HepG2 (cell line): ENCODE results near the gene ZFTA. TPM values are rescaled to one million over a fixed set of nuclear protein-coding genes. Genes with fewer than 3 reads are reported as not detected.

Experiments used
- ATF2 ChIP-seq: sonication (generic); formaldehyde crosslinking; IDR thresholded peaks from 2 replicates; pipeline ENCODE4 v1.4.0; 2020; ENCODE audit warnings: missing genetic modification reagents
- CEBPB ChIP-seq: IDR thresholded peaks from 2 replicates; pipeline ENCODE4 v1.6.1; 2011; ENCODE audit warnings: low read depth, low read length, improper control_type of control experiment, borderline replicate concordance
- GRHL1 ChIP-seq: sonication (generic); formaldehyde crosslinking; conservative IDR thresholded peaks from 2 replicates; pipeline ENCODE4 v1.8.0; 2022; ENCODE audit warnings: missing genetic modification reagents
- MIXL1 ChIP-seq: IDR thresholded peaks from 2 replicates; pipeline ENCODE4 v1.6.1; 2016
- MYC ChIP-seq: sonication (generic); formaldehyde crosslinking; IDR thresholded peaks from 2 replicates; pipeline ENCODE4 v1.9.0; 2021; ENCODE audit warnings: missing genetic modification reagents, borderline replicate concordance
- NR2C2 ChIP-seq: sonication (generic); formaldehyde crosslinking; IDR thresholded peaks from 2 replicates; pipeline ENCODE4 v1.4.0; 2020; ENCODE audit warnings: missing genetic modification reagents, mild to moderate bottlenecking, moderate library complexity, borderline replicate concordance
- PATZ1 ChIP-seq: sonication (generic); formaldehyde crosslinking; IDR thresholded peaks from 2 replicates; pipeline ENCODE4 v1.4.0; 2020; ENCODE audit warnings: missing genetic modification reagents
- PRPF4 ChIP-seq: fragments of 200-400 bp; formaldehyde crosslinking; IDR thresholded peaks from 2 replicates; pipeline ENCODE4 v1.6.1; 2016; ENCODE audit warnings: low read length, low read depth; ENCODE audit not compliant: poor library complexity, severe bottlenecking
- REL ChIP-seq: sonication (generic); formaldehyde crosslinking; conservative IDR thresholded peaks from 2 replicates; pipeline ENCODE4 v1.8.0; 2022; ENCODE audit warnings: mild to moderate bottlenecking, missing genetic modification reagents, moderate library complexity
- REST ChIP-seq, 2 experiments: IDR thresholded peaks; 2 replicates each; pipeline ENCODE4 v1.6.1; 2011 to 2012; ENCODE audit warnings: low read length in 2 of 2, borderline replicate concordance in 1 of 2, low read depth in 1 of 2, mild to moderate bottlenecking in 1 of 2, moderate library complexity in 1 of 2
- SALL2 ChIP-seq: sonication (generic); formaldehyde crosslinking; IDR thresholded peaks from 2 replicates; pipeline ENCODE4 v1.8.1; 2023; ENCODE audit warnings: mild to moderate bottlenecking, missing genetic modification reagents, inconsistent platforms
- SIN3B ChIP-seq: fragments of 150-350 bp; IDR thresholded peaks from 2 replicates; pipeline ENCODE4 v1.6.1; 2014; ENCODE audit warnings: low read length
- SRSF9 ChIP-seq: fragments of 200-400 bp; formaldehyde crosslinking; IDR thresholded peaks from 2 replicates; pipeline ENCODE4 v1.6.1; 2018; ENCODE audit warnings: borderline replicate concordance, mild to moderate bottlenecking, low read depth, low read length; ENCODE audit not compliant: insufficient read depth, poor library complexity, severe bottlenecking
- ZBTB20 ChIP-seq: sonication (generic); formaldehyde crosslinking; IDR thresholded peaks from 2 replicates; pipeline ENCODE4 v1.8.1; 2023; ENCODE audit warnings: missing genetic modification reagents, low read depth, mild to moderate bottlenecking, borderline replicate concordance
- ZFY ChIP-seq: sonication (generic); formaldehyde crosslinking; IDR thresholded peaks from 2 replicates; pipeline ENCODE4 v1.4.0; 2020; ENCODE audit warnings: missing genetic modification reagents
- ZNF160 ChIP-seq: sonication (generic); formaldehyde crosslinking; IDR thresholded peaks from 2 replicates; pipeline ENCODE4 v1.8.0; 2022; ENCODE audit warnings: mild to moderate bottlenecking, inconsistent platforms, missing genetic modification reagents
- ZNF224 ChIP-seq: sonication (generic); formaldehyde crosslinking; IDR thresholded peaks from 2 replicates; pipeline ENCODE4 v1.5.0; 2020; ENCODE audit warnings: mild to moderate bottlenecking, missing genetic modification reagents
- ZNF253 ChIP-seq: sonication (generic); formaldehyde crosslinking; IDR thresholded peaks from 2 replicates; pipeline ENCODE4 v1.8.0; 2022; ENCODE audit warnings: mild to moderate bottlenecking, missing genetic modification reagents, borderline replicate concordance
- ZNF326 ChIP-seq: sonication (generic); formaldehyde crosslinking; IDR thresholded peaks from 2 replicates; pipeline ENCODE4 v1.4.0; 2020; ENCODE audit warnings: missing genetic modification reagents, borderline replicate concordance
- ZNF543 ChIP-seq: sonication (generic); formaldehyde crosslinking; IDR thresholded peaks from 2 replicates; pipeline ENCODE4 v1.4.0; 2020; ENCODE audit warnings: mild to moderate bottlenecking, missing genetic modification reagents
- ZNF549 ChIP-seq: sonication (generic); formaldehyde crosslinking; IDR thresholded peaks from 2 replicates; pipeline ENCODE4 v1.5.0; 2020; ENCODE audit warnings: missing genetic modification reagents
- ZNF720 ChIP-seq: sonication (generic); formaldehyde crosslinking; IDR thresholded peaks from 2 replicates; pipeline ENCODE4 v1.4.0; 2020; ENCODE audit warnings: missing genetic modification reagents
- polyA plus RNA-seq, 8 experiments: library from polyadenylated mRNA; depleted of rRNA in 3 of 8; stranded (reverse) in 7 of 8; unstranded in 1 of 8; fragments of >200 nt; fragmentation: Illumina TruSeq in 4 of 8; extraction: Trizol in 4 of 8; gene quantifications; 2 replicates each; pipeline versions ENCODE4 v1.2.1 to v1.2.3, GENCODE V29; 2011 to 2016; ENCODE audit warnings: low read depth in 4 of 8, missing spikeins in 1 of 8, mixed read lengths in 1 of 8; ENCODE audit not compliant: insufficient read depth in 1 of 8
- total RNA-seq, 5 experiments: library from RNA; depleted of rRNA; stranded (reverse); fragments of >200 nt; fragmentation: Illumina TruSeq; extraction: Trizol; gene quantifications; 2 replicates each; pipeline ENCODE4 v1.2.3, GENCODE V29; 2016; ENCODE audit warnings: low read depth in 1 of 5

Gene ZFTA
- total and polyA plus RNA-seq, 2 of the 13 experiments (the other 11 are each of a cell fraction or from before 2014, with no cell fraction given), result 3.9 to 10.4 TPM

GRCh38 chr11:63813035-63813562 is 44.5 kb upstream of the ZFTA start, which contains the start of gene SPINDOC (continued):
- TF ChIP-seq PATZ1 (CRISPR knock-in tag), result peak; percentile 77
- TF ChIP-seq NR2C2 (CRISPR knock-in tag), result no peak
- TF ChIP-seq MYC, result no peak; the same call in 1 of the 2 replicates
- peak; percentile 40; the same call in 1 of the 2 replicates for TF ChIP-seq SALL2
- TF ChIP-seq ZNF720 (CRISPR knock-in tag), result no peak
- no peak for TF ChIP-seq REST (IDR thresholded peaks at IDR 0.05; ENCODE audit: borderline replicate concordance in 1 of 2, low read depth in 1 of 2, low read length in 2 of 2)
- TF ChIP-seq SIN3B, result peak; percentile 28; the same call in 1 of the 2 replicates
- TF ChIP-seq MIXL1, result no peak
- no peak for TF ChIP-seq ZFY (CRISPR knock-in tag)
- TF ChIP-seq ZNF224, result 0 out of 2 replicates have a peak, but pooled peaks have one; percentile 35
- TF ChIP-seq ZNF160 (CRISPR knock-in tag), result no peak
- no peak for TF ChIP-seq ATF2 (CRISPR knock-in tag)
- TF ChIP-seq ZBTB20 (CRISPR knock-in tag), result no peak
- no peak for TF ChIP-seq ZNF253 (CRISPR knock-in tag)
- TF ChIP-seq PRPF4, result no peak
- TF ChIP-seq ZNF543 (CRISPR knock-in tag), result peak; percentile 100
- TF ChIP-seq ZNF549 (CRISPR knock-in tag), result no peak
- TF ChIP-seq REL, result no peak
- no peak for TF ChIP-seq GRHL1 (CRISPR knock-in tag)
- TF ChIP-seq CEBPB, result no peak
- no peak for TF ChIP-seq SRSF9
- no peak for TF ChIP-seq ZNF326 (CRISPR knock-in tag)
